Lung (tissue), 12 donors: Measurements from ENCODE around the gene SNAPC5. TPM values are rescaled to one million over a fixed set of nuclear protein-coding genes. Genes with fewer than 3 reads are reported as not detected.

Experiments
- ATAC-seq: fragments of 200-7000 bp; cut with Tn5 transposase; one replicate; pipeline ENCODE4 v1.9.1; 2020; ENCODE audit warnings: moderate number of reproducible peaks; ENCODE audit not compliant: insufficient read depth, low FRiP score
- DNase-seq, 3 donors: peaks; one replicate each; pipeline ENCODE4 v3.0.0-alpha.2; 2013 to 2017
- H3K27ac ChIP-seq, 2 donors: one replicate each; pipeline ENCODE4 v1.5.1; 2013; ENCODE audit warnings: mild to moderate bottlenecking in 2 of 2, moderate library complexity in 2 of 2, control low read depth in 1 of 2, inconsistent platforms in 1 of 2, low read depth in 1 of 2, low read length in 1 of 2
- H3K27me3 ChIP-seq, 3 donors: one replicate each; pipeline ENCODE4 v1.5.1; 2013; ENCODE audit warnings: low read length in 2 of 3; ENCODE audit not compliant: control insufficient read depth in 3 of 3, insufficient read depth in 3 of 3
- H3K36me3 ChIP-seq, 4 donors: one replicate each; pipeline ENCODE4 v1.5.1; 2013; ENCODE audit warnings: low read length in 4 of 4, mild to moderate bottlenecking in 1 of 4, moderate library complexity in 1 of 4; ENCODE audit not compliant: control insufficient read depth in 4 of 4, insufficient read depth in 4 of 4
- H3K4me1 ChIP-seq, 5 donors: one replicate each; pipeline ENCODE4 v1.5.1; 2013; ENCODE audit warnings: low read length in 5 of 5, mild to moderate bottlenecking in 2 of 5, moderate library complexity in 1 of 5; ENCODE audit not compliant: control insufficient read depth in 5 of 5, insufficient read depth in 5 of 5
- H3K4me3 ChIP-seq: one replicate; pipeline ENCODE4 v1.5.1; 2013; ENCODE audit warnings: mild to moderate bottlenecking, control low read depth, moderate library complexity
- H3K9ac ChIP-seq, 2 donors: one replicate each; pipeline ENCODE4 v1.5.1; 2013; ENCODE audit warnings: low read length in 2 of 2, control low read depth in 1 of 2; ENCODE audit not compliant: insufficient read depth in 1 of 2
- H3K9me3 ChIP-seq, 4 donors: one replicate each; pipeline ENCODE4 v1.5.1; 2013; ENCODE audit warnings: low read length in 3 of 4, mild to moderate bottlenecking in 1 of 4, moderate library complexity in 1 of 4; ENCODE audit not compliant: control insufficient read depth in 4 of 4, insufficient read depth in 3 of 4
- CTCF ChIP-seq: IDR thresholded peaks from 2 replicates; pipeline ENCODE4 v1.5.1; 2012; ENCODE audit warnings: mild to moderate bottlenecking; ENCODE audit errors: control extremely low read depth, extremely low read depth
- WGBS, 2 donors: extraction: QIAGEN DNeasy Blood & Tissue Kit; methylation state at CpG; one replicate each; pipeline ENCODE4 v1.1.7; 2013; 5-methylcytosine and 5-hydroxymethylcytosine counted together
- polyA plus RNA-seq, 2 donors: library from polyadenylated mRNA; stranded (reverse); fragments of 200-250 nt; gene quantifications; one replicate each; pipeline ENCODE4 v1.2.1, GENCODE V29; 2013
- total RNA-seq, 2 donors: library from RNA; depleted of rRNA in 1 of 2; stranded (reverse); fragments of >200 nt in 1 of 2; gene quantifications; one replicate each; pipeline ENCODE4 v1.2.1, GENCODE V29; 2014 to 2021
- donor health status: control.
- donor health status: control.
- donor health status: Bipolar disorder and iron deficiency.
- donor health status: healthy.
- donor health status: DM: yes; HTN: yes; CAD: no.

Gene SNAPC5
- total and polyA plus RNA-seq, 4 donors: 19.2 to 41.4 (median 26.7) TPM

DNA sequence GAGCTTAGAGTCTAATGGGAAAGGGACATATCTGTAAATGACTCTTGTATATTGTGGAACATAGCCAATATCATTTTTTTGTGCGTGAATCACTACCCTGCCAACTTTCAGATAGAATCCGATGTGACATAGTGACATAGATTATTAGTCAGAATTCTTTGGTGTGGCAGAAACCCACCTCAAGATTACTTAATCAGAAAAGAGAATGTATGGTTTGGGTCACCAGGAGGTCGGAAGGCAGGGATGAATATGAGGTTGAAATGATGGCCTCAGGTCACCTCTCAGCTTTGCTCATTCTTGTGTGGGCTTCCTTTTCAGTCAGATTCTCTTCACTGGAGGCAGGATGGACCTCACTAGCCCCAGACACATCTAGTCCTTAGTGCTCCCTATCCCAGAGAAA lies 41.4 kb downstream of the SNAPC5 start:
- WGBS, 2 donors: 76 to 89% methylated on average over 3 of the region's 3 CpGs
- TF ChIP-seq CTCF: no peak
- Histone ChIP-seq H3K9ac (no peak overlapping the region), H3K4me3 (no peak overlapping the region), H3K27ac (no peak overlapping the region), H3K27me3 (no peaks in the 10 kb centered on the region), H3K9me3 (no peaks in the 10 kb centered on the region), H3K4me1 (peaks cover 0 to 3% (median 0%) of the 10 kb centered on the region in 5 donors), H3K36me3 (peaks cover 2 to 12% (median 4%) of the 10 kb centered on the region in 4 donors)
- DNase-seq (no peak), ATAC-seq (no peak)

DNA sequence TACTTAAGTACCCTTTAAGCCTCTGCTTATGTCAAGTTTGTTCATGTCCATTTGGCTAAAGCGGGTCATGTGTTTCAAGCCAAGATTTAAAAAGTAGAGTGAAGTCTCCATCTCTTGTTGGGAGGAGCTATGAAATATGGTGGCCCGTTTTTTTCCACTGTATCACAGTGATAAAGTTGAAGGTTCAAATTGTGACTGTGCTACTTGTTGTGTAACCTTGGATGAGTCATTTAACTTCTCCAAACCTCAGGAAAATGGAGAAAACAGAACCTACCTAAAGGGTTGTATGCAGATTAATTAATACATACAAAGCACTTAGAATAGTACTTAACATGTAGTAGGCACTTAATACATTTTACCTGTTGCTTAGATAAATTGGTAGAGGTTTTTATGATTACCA lies 43.4 kb downstream of the SNAPC5 start:
- no peak for TF ChIP-seq CTCF
- H3K4me1 ChIP-seq: peaks cover 0 to 2% (median 0%) of the 10 kb centered on the region in 5 donors
- H3K4me3 ChIP-seq: no peak overlapping the region
- H3K9me3 ChIP-seq: no peaks in the 10 kb centered on the region
- H3K27me3 ChIP-seq: no peaks in the 10 kb centered on the region
- no peak overlapping the region for H3K27ac ChIP-seq
- DNase-seq (no peak), ATAC-seq (no peak)
- 79 to 85% methylated on average over 2 of the region's 2 CpGs for WGBS, 2 donors
- H3K9ac ChIP-seq: no peak overlapping the region
- peaks cover 2 to 9% (median 6%) of the 10 kb centered on the region in 4 donors for H3K36me3 ChIP-seq

GRCh38 chr15:66452971-66453580 lies 44.5 kb downstream of the SNAPC5 start:
- Histone ChIP-seq H3K27ac (no peak overlapping the region), H3K4me1 (peaks cover 0 to 2% (median 0%) of the 10 kb centered on the region in 5 donors), H3K4me3 (no peak overlapping the region), H3K9me3 (no peaks in the 10 kb centered on the region), H3K27me3 (no peaks in the 10 kb centered on the region), H3K9ac (no peak overlapping the region), H3K36me3 (peaks cover 2 to 9% (median 6%) of the 10 kb centered on the region in 4 donors)
- ATAC-seq (no peak), DNase-seq (peak in 1 of 3 donors; percentile 21)
- TF ChIP-seq CTCF: no peak
- WGBS, 2 donors: 86 to 100% methylated on average over 1 of the region's 1 CpG

DNA sequence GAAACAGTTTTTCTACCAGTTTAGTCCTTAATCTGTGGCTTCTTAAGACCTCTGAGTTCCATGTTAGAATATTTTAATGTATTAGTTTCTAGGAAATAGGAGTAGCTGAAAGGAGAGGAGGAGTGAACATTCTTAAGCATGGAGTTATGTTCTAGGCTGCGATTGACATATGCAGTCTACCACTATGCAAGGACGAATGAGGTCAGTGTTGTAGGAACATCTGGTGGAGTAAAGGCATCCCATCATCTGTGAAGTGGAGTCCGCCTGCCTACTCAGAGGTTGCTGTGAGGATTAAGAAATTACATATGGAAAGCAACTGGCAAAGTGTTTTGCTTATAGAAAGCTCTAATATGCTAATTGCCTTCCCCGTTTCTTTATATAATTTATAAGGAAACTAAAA lies 45.1 kb downstream of the SNAPC5 start:
- DNase-seq (no peak), ATAC-seq (no peak)
- no peaks in the 10 kb centered on the region for H3K9me3 ChIP-seq
- TF ChIP-seq CTCF: no peak
- H3K4me1 ChIP-seq: peaks cover 0 to 2% (median 0%) of the 10 kb centered on the region in 5 donors
- no peak overlapping the region for H3K9ac ChIP-seq
- 92 to 97% methylated on average over 4 of the region's 4 CpGs for WGBS, 2 donors
- H3K4me3 ChIP-seq: no peak overlapping the region
- no peaks in the 10 kb centered on the region for H3K27me3 ChIP-seq
- H3K27ac ChIP-seq: no peak overlapping the region
- peaks cover 2 to 9% (median 6%) of the 10 kb centered on the region in 4 donors for H3K36me3 ChIP-seq
